Fibroblast of the conjunctiva (primary cell): ENCODE measurements around the gene ZFP91.

Experiments used
- DNase-seq: peaks from one replicate; pipeline ENCODE4 v3.0.0-alpha.2; 2010; ENCODE audit warnings: low read depth

ZFP91 gene

GRCh38 chr11:58586998-58587397 lies 8.1 kb downstream of the ZFP91 start:
- no peak for DNase-seq

GRCh38 chr11:58591659-58592058 lies 12.8 kb downstream of the ZFP91 start:
- DNase-seq = no peak

- no peak for DNase-seq
Measured at GRCh38 chr11:58592760-58593472, 14.1 kb downstream of the ZFP91 start.

GRCh38 chr11:58594826-58595225 lies 16.0 kb downstream of the ZFP91 start:
- no peak for DNase-seq

GRCh38 chr11:58596621-58597020 lies 17.8 kb downstream of the ZFP91 start:
- DNase-seq = no peak

GRCh38 chr11:58597486-58598144 lies 18.8 kb downstream of the ZFP91 start:
- no peak for DNase-seq

GRCh38 chr11:58600510-58600909 lies 21.6 kb downstream of the ZFP91 start:
- no peak for DNase-seq

- no peak for DNase-seq
Measured at GRCh38 chr11:58606930-58607714, 28.3 kb downstream of the ZFP91 start.

GRCh38 chr11:58608331-58608730 lies 29.5 kb downstream of the ZFP91 start:
- no peak for DNase-seq

GRCh38 chr11:58609723-58610122 lies 30.9 kb downstream of the ZFP91 start:
- DNase-seq = no peak

- DNase-seq = no peak
Measured at GRCh38 chr11:58613228-58613627, 34.4 kb downstream of the ZFP91 start.

- DNase-seq = no peak
Measured at GRCh38 chr11:58615559-58615958, 36.7 kb downstream of the ZFP91 start.

GRCh38 chr11:58616594-58616993 lies 37.7 kb downstream of the ZFP91 start:
- peak; percentile 69 for DNase-seq

- DNase-seq = no peak
Measured at GRCh38 chr11:58617976-58618557, 39.2 kb downstream of the ZFP91 start.

GRCh38 chr11:58621586-58622262 lies 42.9 kb downstream of the ZFP91 start:
- no peak for DNase-seq

- DNase-seq = peak; percentile 28
Measured at GRCh38 chr11:58622344-58622743, 43.5 kb downstream of the ZFP91 start, which contains the start of gene CNTF. Gene CNTF (plus strand): TSS chr11:58622665. CDS start chr11:58622753, 88 bp downstream.

- no peak for DNase-seq
Measured at GRCh38 chr11:58625086-58625485, 46.2 kb downstream of the ZFP91 start.

- no peak for DNase-seq
Measured at GRCh38 chr11:58625826-58626460, 47.1 kb downstream of the ZFP91 start.

- no peak for DNase-seq
Measured at GRCh38 chr11:58626934-58627483, 48.1 kb downstream of the ZFP91 start.

GRCh38 chr11:58628446-58628845 lies 49.6 kb downstream of the ZFP91 start:
- DNase-seq = no peak

GRCh38 chr11:58629857-58630256 lies 51.0 kb downstream of the ZFP91 start:
- peak; percentile 61 for DNase-seq
